LHCN-M2 (cell line): ENCODE data around the gene XDH. TPM values are rescaled to one million over a fixed set of nuclear protein-coding genes. Genes with fewer than 3 reads are reported as not detected.

ENCODE experiments used
- DNase-seq: peaks from one replicate; pipeline ENCODE4 v3.0.0-alpha.2; 2012; ENCODE audit warnings: low read depth
- total RNA-seq: library from RNA; depleted of rRNA; stranded (reverse); fragments of >200 nt; gene quantifications from 2 replicates; pipeline ENCODE4 v1.2.3, GENCODE V29; 2014

The XDH gene
- total RNA-seq, 1 experiment from 2014 or later = 0.06 TPM

DNA sequence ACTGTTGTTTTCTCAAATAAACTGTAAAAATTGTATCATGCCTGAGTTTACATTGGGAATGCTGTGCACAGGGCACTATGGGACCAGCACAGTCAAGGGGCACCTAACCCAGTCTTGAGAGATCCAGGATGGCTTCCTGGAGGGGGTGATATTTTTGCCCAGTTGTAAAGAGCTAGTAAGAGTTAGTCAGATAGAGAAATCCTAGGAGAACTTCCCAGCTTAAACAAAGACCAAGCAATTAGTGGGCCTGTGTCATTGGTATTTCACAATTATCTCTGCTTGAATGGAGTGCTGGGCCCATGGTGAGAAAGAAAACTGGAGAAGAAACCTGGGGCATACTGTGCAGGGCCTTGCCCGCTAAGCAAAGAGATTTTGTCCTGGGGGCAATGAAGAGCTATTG is 12.2 kb downstream of the XDH start:
- DNase-seq = no peak

GRCh38 chr2:31401580-31401979 is 13.0 kb downstream of the XDH start:
- peak; percentile 91 for DNase-seq

DNA sequence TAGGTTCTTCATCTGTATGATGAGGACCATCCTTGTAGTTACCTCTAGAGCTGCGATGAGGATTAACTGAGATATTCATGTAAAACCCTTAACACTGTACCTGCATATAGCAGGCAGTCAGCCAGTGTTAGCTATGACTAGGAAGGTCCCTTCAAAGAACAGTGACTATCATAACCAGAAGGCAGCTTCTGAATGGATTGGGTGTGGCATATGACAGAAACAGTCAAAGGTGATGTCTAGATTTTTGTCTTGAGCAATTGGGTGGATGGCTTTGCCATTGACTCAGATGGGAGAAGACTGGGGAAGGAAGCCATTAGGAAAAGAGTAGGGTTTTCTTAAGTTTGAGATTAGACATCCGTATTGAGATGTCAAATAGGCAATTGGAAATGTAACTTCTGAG is 15.7 kb downstream of the XDH start:
- no peak for DNase-seq

DNA sequence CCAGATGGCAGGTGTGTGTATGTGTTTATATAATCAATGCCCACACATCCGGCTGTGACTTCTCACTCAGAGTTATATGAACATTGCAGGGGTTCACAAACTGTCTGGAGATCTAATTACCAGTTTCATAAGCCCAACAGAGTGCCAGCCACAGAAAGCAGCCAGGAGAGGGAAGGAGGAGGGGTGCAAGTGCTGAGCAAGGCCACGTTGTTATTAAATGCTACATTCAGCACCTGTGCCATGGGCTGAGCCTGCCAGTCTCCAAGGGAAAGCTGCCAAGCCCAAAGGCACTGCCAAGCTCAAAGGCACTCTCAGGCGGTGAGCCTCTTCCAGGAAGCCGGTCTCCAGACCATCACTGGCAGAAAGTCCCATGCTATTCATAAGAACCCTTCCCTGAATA is 17.4 kb downstream of the XDH start:
- peak; percentile 46 for DNase-seq

GRCh38 chr2:31390324-31390723 is 24.2 kb downstream of the XDH start:
- DNase-seq = no peak

DNA sequence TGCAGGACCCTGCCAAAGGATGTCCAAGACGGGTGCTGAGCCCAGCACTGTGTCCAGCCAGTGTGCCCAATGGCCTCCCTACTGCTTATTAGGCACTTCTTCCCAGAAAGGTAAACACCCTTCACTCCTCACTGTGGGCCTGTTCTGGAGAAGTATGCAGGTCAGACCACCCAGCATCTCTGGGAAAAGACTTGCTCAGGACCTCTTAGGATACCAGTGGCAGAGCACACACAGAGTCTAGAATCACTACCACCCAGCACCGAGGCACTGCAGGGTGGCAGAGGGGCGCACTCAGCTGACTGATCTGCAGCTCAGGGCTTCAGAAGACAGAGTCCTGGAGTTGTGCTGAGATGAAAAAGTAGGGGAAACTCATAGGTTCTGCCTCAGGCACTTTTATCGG is 25.8 kb downstream of the XDH start:
- DNase-seq = no peak

DNA sequence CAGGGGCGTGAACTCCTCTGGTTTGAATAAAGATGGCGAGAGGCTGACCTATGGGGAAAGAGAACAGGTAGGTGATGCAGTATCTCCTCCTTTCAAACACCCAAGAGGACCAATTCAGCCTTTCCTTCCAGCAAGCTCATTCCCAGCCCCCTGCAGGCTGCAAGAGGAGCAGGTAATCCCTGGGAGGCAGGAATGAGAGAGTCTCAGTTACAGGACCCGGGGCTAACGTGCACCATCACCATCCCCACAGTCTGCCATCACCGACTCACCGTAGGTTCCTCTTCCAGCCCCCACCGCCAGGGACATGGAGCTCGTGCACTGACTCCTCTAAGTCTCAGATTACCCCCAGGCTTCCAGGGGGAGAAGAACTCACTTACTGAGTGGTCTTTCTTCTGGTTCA is 26.7 kb downstream of the XDH start:
- no peak for DNase-seq

DNA sequence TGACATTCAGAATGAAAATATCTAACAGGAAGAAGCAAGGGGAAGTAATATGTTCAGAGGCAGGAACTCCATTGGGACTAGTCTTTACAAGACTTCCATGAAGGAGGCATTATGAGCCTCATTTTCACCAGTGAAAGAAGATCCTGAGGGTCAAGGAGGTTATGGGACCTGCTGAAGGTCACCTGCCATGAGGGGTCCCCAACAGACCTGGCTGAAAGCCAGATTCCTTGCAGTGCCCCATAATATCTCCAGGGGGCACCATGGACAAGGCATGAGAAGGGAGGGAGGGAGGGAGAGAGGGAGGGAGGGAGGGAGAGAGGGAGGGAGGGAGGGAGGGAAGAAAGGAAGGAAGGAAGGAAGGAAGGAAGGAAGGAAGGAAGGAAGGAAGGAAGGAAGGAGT is 27.9 kb downstream of the XDH start:
- DNase-seq = peak; percentile 13

DNA sequence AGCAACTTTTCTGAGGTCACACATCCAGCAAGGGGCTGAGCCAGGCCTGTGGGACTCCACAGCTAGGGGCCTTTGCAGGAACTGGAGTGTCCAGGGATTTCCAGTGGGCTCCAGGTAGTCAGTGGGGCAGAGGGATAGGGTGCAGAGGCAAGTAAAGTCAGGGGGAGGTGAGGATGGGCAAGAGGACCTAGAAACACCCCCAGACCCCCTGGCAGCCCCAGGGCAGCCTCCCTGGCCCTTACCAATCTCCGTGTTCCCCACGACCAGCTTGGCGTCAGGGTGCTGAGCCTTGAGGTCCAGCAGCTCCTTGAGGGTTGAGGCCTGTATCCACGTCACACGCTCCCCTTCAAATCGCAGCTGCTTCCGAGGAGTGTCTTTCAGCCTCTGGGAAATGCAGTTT is 28.4 kb downstream of the XDH start:
- DNase-seq = no peak

DNA sequence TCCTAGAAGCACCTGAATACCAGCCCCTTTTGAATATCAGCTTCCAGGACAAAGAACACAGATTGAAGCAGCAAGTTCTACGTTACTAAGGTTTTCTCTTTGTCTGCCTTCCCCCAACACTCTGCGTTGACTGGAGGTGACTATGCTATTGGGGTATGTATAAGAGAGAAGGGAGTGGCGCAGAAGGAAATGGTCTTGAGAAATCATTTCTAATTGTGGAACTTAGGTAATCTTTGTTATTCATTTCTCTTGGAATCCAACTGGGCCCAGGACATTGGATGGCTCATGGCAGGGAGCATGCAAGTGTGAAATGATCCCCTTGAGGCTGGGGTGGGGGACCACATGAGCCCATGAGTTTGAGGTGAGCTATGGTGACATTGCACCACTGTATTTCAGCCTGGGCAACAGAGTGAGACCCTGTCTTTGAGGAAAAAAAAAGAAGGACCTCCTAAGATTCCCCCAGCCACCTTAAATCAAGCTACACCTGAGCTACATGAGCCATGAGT is 29.7 kb downstream of the XDH start:
- peak; percentile 83 for DNase-seq

DNA sequence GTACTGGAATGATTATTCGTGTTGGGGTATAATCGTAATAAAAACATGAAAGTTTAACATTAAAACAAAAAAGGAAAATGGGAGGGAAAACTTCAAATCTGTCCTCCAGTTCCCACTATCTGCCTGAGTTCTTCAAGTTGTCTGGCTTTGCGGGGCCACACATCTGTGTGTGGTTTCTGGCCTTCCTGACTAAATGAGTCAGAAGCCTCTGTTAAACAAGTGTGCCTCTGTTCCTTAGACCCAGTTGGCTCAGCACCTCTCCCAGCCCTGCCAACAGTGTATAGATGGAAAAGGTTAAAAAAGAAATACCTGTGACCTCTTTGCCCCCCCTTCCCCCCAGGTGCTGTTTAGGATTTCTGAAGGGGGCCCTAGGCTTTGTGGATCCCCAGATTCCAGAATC is 30.2 kb downstream of the XDH start:
- peak; percentile 90 for DNase-seq

DNA sequence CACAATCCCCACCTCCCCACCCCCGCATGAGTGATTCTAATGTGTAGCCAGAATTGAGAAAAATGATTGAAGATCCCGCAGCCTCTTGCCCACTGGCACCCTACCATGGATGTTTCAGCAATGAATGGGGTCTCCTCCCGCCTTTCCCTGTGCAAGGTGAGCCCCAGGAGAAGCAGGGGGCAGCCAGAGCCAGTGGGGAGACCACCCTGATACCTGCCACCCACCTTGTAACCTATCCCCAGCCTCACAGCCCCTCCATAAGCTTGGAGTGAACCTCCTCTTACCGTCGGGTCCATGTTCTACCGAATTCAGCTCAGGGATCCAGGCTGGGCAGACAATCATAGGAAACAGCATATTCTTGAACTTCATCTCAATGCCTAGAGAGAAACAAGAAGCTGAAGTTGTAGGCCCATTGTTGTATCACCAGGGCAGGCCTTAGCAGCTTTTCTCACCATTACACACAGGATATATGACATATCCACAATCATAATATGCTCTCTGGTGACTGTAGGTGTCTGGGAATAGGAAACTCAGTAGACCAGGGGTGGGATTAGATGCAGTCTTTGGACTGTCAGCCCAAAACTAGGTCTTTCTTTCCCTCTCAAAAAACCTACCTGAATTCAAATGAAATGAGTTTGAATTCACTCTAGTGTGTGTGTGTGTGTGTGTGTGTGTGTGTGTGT is 30.9 kb downstream of the XDH start:
- peak; percentile 24 for DNase-seq

DNA sequence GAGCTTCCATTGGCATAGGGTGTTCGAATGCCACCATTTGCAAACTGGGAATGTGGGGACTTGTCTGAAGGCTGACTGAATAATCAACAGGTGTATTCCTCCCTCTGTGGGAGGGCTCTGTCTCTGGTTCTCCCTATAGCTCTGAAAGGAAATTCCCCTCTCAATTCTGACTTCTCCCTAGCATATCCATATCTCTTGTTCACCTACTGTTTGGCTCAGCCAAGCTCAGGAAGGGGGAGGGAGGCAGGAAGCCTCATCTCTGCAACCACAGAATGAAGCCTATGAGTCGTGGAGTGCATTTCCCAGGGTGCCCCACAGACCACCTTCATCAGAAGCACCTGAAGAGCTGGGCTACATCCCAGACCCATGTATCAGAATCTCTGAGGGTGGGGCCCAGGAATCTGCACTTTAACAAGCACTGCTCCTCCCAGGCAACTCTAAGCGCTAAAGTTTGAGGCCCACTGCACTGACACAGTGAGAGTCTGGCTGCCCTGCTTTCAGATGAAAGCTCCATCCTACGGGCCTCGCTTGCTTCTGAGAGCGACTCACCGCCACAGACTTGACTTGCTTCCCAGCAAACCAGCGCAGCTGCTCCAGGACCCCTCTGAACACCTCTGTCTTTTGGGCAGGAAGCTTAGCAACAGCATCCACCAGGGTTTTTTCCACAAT is 32.0 kb downstream of the XDH start:
- DNase-seq = peak; percentile 72

GRCh38 chr2:31381601-31382000 is 32.9 kb downstream of the XDH start:
- no peak for DNase-seq

DNA sequence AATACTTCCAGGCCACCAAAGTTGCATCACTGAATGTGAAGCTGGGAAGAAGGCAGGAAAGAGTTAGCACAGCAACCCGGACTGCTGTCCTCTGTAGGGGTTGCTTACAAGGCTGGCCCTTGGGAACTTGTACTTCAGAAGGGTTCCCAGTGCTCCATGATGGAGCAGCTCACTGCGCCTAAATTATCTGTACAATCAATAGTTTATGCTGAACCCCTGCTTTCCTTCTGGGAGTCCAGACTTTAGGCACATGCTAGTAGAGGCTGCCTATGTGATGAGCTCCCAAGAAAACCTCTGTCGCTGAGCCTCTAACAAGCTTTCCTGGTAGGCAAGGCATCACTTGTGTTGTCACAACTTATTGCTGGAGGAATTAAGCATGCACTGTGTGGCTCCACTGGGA is 34.3 kb downstream of the XDH start:
- DNase-seq = no peak

- DNase-seq = no peak
Measured at GRCh38 chr2:31379747-31380146, 34.8 kb downstream of the XDH start.

DNA sequence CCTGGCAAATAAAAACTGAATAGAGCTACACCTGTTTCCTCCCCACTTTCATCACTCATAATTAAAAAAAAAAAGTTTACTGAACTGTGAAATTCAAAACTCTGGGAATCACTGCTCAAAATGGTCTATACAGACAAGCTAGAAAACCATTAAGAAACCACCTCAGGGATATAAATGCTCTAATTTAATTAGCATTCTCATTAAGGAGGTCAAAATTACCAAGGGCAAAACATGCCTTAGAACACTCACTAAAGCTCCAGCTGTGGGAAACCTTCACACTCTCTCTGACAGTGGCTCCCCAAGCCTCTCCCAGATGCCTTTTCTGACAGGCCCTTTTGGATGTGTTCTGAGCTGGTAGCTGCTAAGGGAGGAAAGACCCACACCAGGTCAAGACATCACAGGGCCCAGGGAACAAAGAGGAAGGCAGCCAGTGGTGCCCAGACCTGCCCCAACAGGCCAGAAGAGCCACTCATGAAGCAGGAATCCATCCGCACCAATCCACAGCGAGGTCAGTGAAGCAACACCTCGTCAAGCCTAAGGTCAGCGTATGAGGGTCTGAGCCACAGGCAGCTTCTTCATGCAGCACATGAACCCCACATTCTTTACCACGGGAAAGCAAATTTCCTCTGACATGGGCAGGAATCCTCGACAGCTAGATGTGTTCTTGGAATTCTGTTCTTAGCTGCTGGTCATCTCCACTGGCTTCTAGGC is 35.6 kb downstream of the XDH start:
- DNase-seq = no peak

DNA sequence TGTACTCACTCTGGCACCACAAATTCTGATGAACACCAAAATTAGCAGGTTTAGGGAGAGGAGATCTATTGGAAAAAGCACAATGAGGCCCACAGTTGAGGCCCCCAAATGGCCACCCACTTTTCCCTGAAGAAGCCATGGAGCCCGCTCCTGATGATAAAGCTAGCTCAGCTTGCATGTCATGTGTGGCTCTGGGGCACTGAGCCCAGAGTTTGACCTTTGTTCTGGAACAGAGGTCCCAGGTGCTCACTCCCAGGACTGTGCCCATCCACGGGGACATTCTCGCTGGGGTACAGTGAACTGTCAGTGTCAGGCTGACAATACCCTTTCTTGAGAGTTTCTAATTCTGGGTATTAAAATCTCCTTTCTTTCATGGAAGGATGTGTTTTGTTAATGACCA is 36.2 kb downstream of the XDH start:
- DNase-seq = no peak

GRCh38 chr2:31373127-31373526 is 41.4 kb downstream of the XDH start:
- no peak for DNase-seq

DNA sequence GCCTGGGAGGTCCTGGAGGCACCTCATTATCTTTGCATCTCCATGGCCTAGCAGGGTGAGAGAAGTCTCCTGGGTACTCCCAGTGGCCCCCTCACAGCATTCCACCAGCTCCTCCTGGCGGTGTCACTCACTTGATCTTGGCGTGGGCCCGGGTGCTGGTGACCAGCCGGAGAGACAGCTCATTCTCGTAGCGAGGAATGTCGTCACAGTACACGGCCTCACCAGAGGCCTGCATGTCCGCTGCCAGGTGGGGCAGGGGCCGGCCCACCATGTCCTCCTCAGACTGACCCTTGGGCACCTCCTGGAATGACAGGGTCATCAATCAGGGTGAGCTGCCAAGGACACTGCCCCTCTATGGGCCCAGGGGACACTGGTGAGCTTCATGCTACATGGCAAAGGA is 42.4 kb downstream of the XDH start:
- no peak for DNase-seq

DNA sequence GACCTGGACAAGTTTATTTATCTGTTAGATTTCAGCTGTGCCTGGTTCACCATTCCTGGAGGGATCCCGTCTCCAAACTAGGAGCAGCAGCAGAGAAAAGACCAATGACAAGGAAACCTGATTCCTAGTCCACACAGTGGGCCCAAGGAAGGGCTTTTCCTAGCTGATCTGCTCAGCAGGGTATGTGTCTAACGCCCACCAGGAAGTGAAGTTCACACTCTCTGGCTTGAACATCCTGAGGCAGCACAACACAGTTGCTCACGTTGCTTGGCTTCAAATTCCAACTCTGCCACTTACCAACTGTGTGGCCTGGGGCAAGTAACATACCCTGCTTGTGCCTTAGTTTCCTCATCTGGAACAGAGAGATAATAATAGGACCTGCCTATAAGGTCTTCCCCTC is 42.9 kb downstream of the XDH start:
- DNase-seq = no peak

GRCh38 chr2:31366733-31367132 is 47.8 kb downstream of the XDH start:
- no peak for DNase-seq
